Thoracic aorta (tissue), 2 donors: ENCODE results near the gene MTHFD1L. TPM values are rescaled to one million over a fixed set of nuclear protein-coding genes. Genes with fewer than 3 reads are reported as not detected.

Experiments used
- ATAC-seq: fragments of 150-250 bp; one replicate; pipeline ENCODE4 v1.8.0; 2017; ENCODE audit warnings: low read depth; ENCODE audit not compliant: insufficient number of reproducible peaks, low FRiP score
- DNase-seq: peaks from one replicate; pipeline ENCODE4 v3.0.0-alpha.2; 2020; ENCODE audit warnings: low spot score
- H3K27ac ChIP-seq, 2 donors: fragments of 200-600 bp; sonication (generic); 1 replicate in 1 of 2; 2 replicates in 1 of 2; pipeline ENCODE4 v1.5.1; 2016; ENCODE audit warnings: mild to moderate bottlenecking in 2 of 2, moderate library complexity in 2 of 2
- H3K27me3 ChIP-seq: fragments of 200-600 bp; sonication (generic); replicated peaks from 2 replicates; pipeline ENCODE4 v1.6.0; 2016; ENCODE audit warnings: mild to moderate bottlenecking; ENCODE audit not compliant: insufficient read depth
- H3K36me3 ChIP-seq: fragments of 200-600 bp; sonication (generic); one replicate; pipeline ENCODE4 v1.5.1; 2016
- H3K4me1 ChIP-seq, 2 donors: fragments of 200-600 bp; sonication (generic); 1 replicate in 1 of 2; 2 replicates in 1 of 2; pipeline versions ENCODE4 v1.5.1 to v1.6.0; 2016; ENCODE audit warnings: low read depth in 2 of 2, mild to moderate bottlenecking in 1 of 2; ENCODE audit not compliant: control insufficient read depth in 1 of 2
- H3K4me3 ChIP-seq: fragments of 200-600 bp; sonication (generic); 2 replicates; pipeline ENCODE4 v1.5.1; 2016; ENCODE audit warnings: mild to moderate bottlenecking
- H3K9me3 ChIP-seq: fragments of 200-600 bp; sonication (generic); 2 replicates; pipeline ENCODE4 v1.5.1; 2016
- CTCF ChIP-seq: fragments of 200-600 bp; sonication (generic); IDR thresholded peaks from one replicate; pipeline ENCODE4 v1.5.1; 2019; ENCODE audit warnings: antibody characterized with exemption
- total RNA-seq, 2 donors: library from RNA; depleted of rRNA; stranded (reverse); fragments of >200 nt; gene quantifications; one replicate each; pipeline versions ENCODE4 v1.1.0 to v1.2.3, GENCODE V29; 2016

MTHFD1L gene
- total RNA-seq, 2 donors from 2014 or later = 52.8 to 77.3 TPM

GRCh38 chr6:151107897-151108427 is 242.5 kb downstream of the MTHFD1L start:
- Histone ChIP-seq H3K27me3 (no peaks in the 10 kb centered on the region), H3K4me1 (no peaks in the 10 kb centered on the region), H3K36me3 (no peaks in the 10 kb centered on the region), H3K4me3 (no peak overlapping the region), H3K27ac (no peak overlapping the region), H3K9me3 (no peaks in the 10 kb centered on the region)
- ATAC-seq (no peak), DNase-seq (no peak)
- TF ChIP-seq CTCF = no peak

GRCh38 chr6:151108548-151108947 is 243.0 kb downstream of the MTHFD1L start:
- DNase-seq = no peak
- Histone ChIP-seq H3K36me3 (no peaks in the 10 kb centered on the region), H3K4me3 (no peak overlapping the region), H3K9me3 (no peaks in the 10 kb centered on the region), H3K4me1 (no peaks in the 10 kb centered on the region), H3K27me3 (no peaks in the 10 kb centered on the region), H3K27ac (no peak overlapping the region)
- no peak for TF ChIP-seq CTCF
- ATAC-seq = no peak

GRCh38 chr6:151109361-151109760 is 243.9 kb downstream of the MTHFD1L start:
- no peak overlapping the region for H3K4me3 ChIP-seq
- TF ChIP-seq CTCF = no peak
- H3K36me3 ChIP-seq = no peaks in the 10 kb centered on the region
- DNase-seq (no peak), ATAC-seq (no peak)
- H3K27me3 ChIP-seq = no peaks in the 10 kb centered on the region
- H3K4me1 ChIP-seq = no peaks in the 10 kb centered on the region
- no peak overlapping the region for H3K27ac ChIP-seq
- H3K9me3 ChIP-seq = no peaks in the 10 kb centered on the region

- Histone ChIP-seq H3K27me3 (no peaks in the 10 kb centered on the region), H3K4me1 (no peaks in the 10 kb centered on the region), H3K27ac (no peak overlapping the region), H3K4me3 (no peak overlapping the region), H3K9me3 (no peaks in the 10 kb centered on the region), H3K36me3 (no peaks in the 10 kb centered on the region)
- DNase-seq (no peak), ATAC-seq (no peak)
- no peak for TF ChIP-seq CTCF
Observed at GRCh38 chr6:151109869-151110575, 244.5 kb downstream of the MTHFD1L start.

- H3K36me3 ChIP-seq = no peaks in the 10 kb centered on the region
- no peak for DNase-seq
- TF ChIP-seq CTCF = no peak
- no peak overlapping the region for H3K4me3 ChIP-seq
- H3K4me1 ChIP-seq = no peaks in the 10 kb centered on the region
- no peak overlapping the region for H3K27ac ChIP-seq
- no peak for ATAC-seq
- no peaks in the 10 kb centered on the region for H3K27me3 ChIP-seq
- no peaks in the 10 kb centered on the region for H3K9me3 ChIP-seq
Observed at GRCh38 chr6:151110576-151110905, 245.0 kb downstream of the MTHFD1L start.
